Dendritic cell treated with granulocyte-macrophage colony-stimulating factor and Interleukin-4, amounts not matched to agents 40 ng/mL and 50 ng/mL, for 4 days (primary cell): Measurements from ENCODE around the gene MED15.

Experiments
- H3K27ac Mint-ChIP-seq: one replicate; pipeline ENCODE4 v1.8.0; 2022; ENCODE audit warnings: mild to moderate bottlenecking, mixed read lengths
- H3K27me3 Mint-ChIP-seq: one replicate; pipeline ENCODE4 v1.8.0; 2022; ENCODE audit warnings: mild to moderate bottlenecking, mixed read lengths
- H3K36me3 Mint-ChIP-seq: one replicate; pipeline ENCODE4 v1.8.0; 2022; ENCODE audit warnings: low read depth, mixed read lengths
- H3K4me1 Mint-ChIP-seq: one replicate; pipeline ENCODE4 v1.8.0; 2022; ENCODE audit warnings: low read depth, mixed read lengths
- H3K4me3 Mint-ChIP-seq: one replicate; pipeline ENCODE4 v1.8.0; 2022; ENCODE audit warnings: mild to moderate bottlenecking, moderate library complexity, mixed read lengths
- H3K9me3 Mint-ChIP-seq: one replicate; pipeline ENCODE4 v1.8.0; 2022; ENCODE audit warnings: mixed read lengths
- intact Hi-C: fragments of 100-400 bp; cut with micrococcal nuclease; formaldehyde crosslinking; loops from one replicate; pipeline ENCODE4 v1.15.0; 2022

Gene MED15

DNA sequence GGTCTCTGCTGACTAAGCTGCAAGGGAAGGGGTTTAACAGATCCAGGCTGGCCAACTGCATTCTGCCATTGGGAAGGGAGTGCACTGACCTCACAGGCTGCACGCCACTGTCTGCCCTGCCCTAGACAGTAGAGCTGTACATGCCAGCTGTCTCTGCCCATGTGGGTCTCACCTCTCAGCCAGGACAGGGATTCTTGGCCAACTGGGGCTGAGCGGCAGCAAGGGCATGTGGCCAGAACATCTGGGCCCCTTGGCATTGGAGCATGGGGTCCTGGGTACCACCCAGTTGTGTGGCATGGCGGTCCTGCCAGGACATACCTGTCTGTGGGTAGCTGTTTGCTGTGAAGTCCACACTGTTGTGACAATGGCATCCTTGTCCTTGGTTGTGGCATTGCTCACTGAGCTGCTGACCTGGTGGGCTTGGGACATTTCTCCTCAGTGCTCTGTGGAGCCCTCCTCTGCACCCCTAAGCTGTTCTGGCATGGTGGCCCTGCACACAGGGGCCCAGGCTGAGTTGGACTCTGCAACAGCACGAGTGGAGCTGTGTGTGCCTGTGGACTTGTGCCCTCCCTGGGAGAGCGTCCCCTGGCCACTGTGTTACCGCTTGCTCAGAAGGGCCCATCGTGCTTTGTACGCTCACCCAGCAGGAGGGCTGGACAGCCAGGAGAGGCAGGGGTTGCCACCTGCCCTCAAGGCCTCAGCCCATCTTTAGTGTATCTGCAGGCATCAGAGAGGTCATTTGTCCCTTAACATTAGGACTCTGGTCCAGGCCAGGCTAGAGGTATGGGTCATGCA lies 46.7 kb downstream of the MED15 start:
- H3K27me3 Mint-ChIP-seq, result no peaks in the 10 kb centered on the region
- H3K27ac Mint-ChIP-seq, result no peak overlapping the region
- no peak overlapping the region for H3K4me3 Mint-ChIP-seq
- no peaks in the 10 kb centered on the region for H3K9me3 Mint-ChIP-seq
- H3K4me1 Mint-ChIP-seq, result peaks cover 55% of the 10 kb centered on the region
- intact Hi-C loops, result no loop called here
- peaks cover 91% of the 10 kb centered on the region for H3K36me3 Mint-ChIP-seq

DNA sequence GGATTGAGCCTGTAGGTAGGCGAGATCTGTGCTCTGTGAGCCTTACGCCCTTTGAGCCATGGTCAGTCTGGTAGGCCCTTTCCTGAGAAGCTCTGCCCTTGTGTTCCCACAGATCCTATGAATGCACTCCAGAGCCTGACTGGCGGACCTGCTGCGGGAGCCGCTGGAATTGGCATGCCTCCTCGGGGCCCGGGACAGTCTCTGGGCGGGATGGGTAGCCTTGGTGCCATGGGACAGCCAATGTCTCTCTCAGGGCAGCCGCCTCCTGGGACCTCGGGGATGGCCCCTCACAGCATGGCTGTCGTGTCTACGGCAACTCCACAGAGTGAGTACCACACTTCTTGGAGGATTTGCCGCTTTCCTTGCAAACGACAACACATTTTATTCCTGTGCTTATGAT lies 47.4 kb downstream of the MED15 start:
- H3K27ac Mint-ChIP-seq, result no peak overlapping the region
- H3K4me3 Mint-ChIP-seq, result no peak overlapping the region
- H3K36me3 Mint-ChIP-seq, result peaks cover 98% of the 10 kb centered on the region
- intact Hi-C loops, result no loop called here
- H3K4me1 Mint-ChIP-seq, result peaks cover 49% of the 10 kb centered on the region
- H3K9me3 Mint-ChIP-seq, result no peaks in the 10 kb centered on the region
- no peaks in the 10 kb centered on the region for H3K27me3 Mint-ChIP-seq

DNA sequence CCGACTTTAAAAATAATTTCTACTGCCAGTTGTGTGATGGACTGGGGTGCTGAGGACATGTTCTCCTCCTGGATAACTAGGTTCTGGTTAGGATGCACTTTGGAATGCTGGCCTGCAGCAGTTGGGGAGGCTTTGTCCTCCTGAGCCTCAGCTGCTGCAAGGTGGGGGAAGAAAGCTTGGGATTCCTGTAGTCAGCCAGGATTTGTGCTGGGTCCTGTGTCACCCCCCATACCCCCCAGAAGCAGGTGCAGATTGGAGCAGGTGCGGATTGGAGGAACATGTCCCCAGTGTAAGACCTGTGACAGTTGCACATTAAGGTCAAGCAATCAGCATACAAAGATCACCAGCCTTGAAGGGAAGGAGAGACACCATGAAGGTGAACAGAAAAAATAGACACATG lies 51.1 kb downstream of the MED15 start:
- H3K4me3 Mint-ChIP-seq, result no peak overlapping the region
- no peak overlapping the region for H3K27ac Mint-ChIP-seq
- H3K27me3 Mint-ChIP-seq, result no peaks in the 10 kb centered on the region
- intact Hi-C loops, result no loop called here
- peaks cover 97% of the 10 kb centered on the region for H3K36me3 Mint-ChIP-seq
- H3K9me3 Mint-ChIP-seq, result no peaks in the 10 kb centered on the region
- peaks cover 28% of the 10 kb centered on the region for H3K4me1 Mint-ChIP-seq

DNA sequence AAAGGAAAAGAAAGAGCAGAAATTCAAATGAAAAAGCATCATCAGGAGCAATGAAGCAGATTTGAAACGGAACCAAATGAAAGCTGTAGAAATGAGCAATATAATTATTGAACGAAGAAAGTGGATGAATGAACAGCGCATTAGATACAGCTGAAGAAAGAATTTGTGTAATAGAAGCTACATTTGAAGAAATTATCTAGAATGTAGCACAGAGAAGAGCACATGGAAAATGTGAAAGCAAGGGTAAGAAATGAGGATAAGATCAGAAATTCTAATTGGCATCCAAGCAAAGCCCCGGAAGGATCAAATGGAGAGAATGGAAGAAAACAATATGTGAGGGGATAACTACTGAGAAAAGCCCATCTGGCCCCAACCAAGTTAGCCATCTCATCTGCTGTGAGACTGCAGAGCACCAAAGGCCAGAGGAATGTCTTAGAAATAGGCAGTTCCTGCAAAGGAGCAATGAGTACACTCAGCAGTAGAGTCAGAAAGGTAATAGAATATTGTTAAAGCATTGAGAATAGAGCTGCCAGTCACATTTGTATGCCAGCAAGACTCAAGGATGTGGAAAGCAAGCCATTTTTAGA lies 51.9 kb downstream of the MED15 start:
- Mint-ChIP-seq H3K36me3 (peaks cover 94% of the 10 kb centered on the region), H3K27me3 (no peaks in the 10 kb centered on the region), H3K4me1 (peaks cover 28% of the 10 kb centered on the region), H3K9me3 (no peaks in the 10 kb centered on the region), H3K27ac (no peak overlapping the region), H3K4me3 (no peak overlapping the region)
- intact Hi-C loops, result no loop called here

DNA sequence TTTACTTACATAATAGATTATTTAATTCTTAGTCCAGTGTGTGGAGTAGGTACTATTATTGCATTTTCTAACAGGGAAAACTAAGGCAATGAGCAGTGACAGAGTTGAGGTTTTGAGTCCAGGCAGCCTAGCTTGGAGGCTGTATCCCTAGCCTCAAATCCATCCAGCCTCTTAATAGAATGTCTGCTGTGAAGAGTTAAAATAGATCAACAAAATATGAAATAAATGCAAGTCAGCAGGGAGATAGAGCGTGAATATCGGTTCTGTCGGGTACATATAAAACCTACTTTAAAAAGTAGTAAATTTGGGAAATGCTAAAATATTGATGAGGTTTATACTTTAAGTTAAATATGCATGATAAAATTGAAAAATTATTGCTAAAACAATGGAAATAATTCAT lies 53.3 kb downstream of the MED15 start:
- Mint-ChIP-seq H3K4me3 (no peak overlapping the region), H3K9me3 (no peaks in the 10 kb centered on the region), H3K36me3 (peaks cover 94% of the 10 kb centered on the region), H3K4me1 (peaks cover 21% of the 10 kb centered on the region), H3K27me3 (no peaks in the 10 kb centered on the region), H3K27ac (no peak overlapping the region)
- intact Hi-C loops, result loop anchor here (5.0 kb wide), 1 partner anchor 182 kb away; no protein-coding TSS in a partner anchor

DNA sequence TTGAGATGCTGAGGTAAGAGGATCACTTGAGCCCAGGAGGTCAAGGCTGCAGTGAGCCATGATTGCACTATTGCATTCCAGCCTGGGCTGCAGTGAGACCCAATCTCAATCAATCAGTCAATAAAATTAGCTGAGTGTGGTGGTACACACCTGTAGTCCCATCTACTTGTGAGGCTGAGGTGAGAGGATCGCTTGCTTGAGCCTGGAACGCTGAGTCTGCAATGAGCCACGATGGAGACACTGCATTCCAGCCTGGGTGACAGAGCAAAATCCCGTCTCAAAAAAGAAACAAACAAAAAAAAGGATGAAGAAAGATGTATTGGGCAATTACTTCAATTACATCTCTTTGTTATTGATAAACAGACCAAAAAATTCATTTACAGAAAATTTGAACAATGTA lies 54.5 kb downstream of the MED15 start:
- Mint-ChIP-seq H3K4me3 (no peak overlapping the region), H3K27me3 (no peaks in the 10 kb centered on the region), H3K9me3 (no peaks in the 10 kb centered on the region), H3K27ac (no peak overlapping the region), H3K4me1 (peaks cover 10% of the 10 kb centered on the region), H3K36me3 (peaks cover 94% of the 10 kb centered on the region)
- intact Hi-C loops, result loop anchor here (5.0 kb wide), 1 partner anchor 180 kb away; no protein-coding TSS in a partner anchor

DNA sequence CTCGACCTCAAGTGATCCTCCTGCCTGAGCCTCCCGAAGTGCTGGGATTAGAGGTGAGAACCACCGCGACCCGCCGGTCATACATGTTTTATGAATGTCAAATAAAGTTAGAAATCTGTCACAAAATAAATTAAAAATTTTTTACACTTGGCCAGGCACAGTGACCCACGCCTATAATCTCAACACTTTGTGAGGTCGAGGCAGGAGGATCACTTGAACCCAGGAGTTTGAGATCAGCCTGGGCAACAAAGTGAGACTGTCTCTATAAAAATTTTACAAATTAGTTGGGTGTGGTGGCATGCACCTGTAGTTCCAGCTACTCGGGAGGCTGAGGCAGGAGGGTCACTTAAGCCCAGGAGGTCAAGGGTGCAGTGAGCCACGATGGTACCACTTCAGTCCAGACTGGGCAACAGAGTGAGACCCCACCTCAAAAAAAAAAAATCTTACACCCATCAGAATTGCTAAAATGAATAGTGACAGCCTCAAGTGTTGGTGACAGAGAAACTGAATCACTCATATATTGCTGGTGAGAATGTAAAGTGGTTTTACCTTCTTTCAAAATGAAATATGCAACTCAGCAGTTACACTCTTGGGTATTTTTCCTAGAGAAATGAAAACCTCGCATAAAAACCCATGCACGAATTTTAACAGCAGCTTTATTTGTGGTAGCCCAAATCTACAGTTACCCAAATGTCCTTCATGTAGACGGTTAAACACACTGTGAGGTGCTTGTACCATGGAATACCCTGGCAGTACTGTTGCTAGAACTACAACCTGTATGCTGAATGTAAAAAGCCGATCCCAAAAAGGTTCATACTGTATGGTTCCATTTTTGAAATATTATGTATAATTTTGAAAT lies 55.4 kb downstream of the MED15 start:
- Mint-ChIP-seq H3K9me3 (no peaks in the 10 kb centered on the region), H3K27ac (no peak overlapping the region), H3K4me1 (no peaks in the 10 kb centered on the region), H3K4me3 (no peak overlapping the region), H3K27me3 (no peaks in the 10 kb centered on the region), H3K36me3 (peaks cover 94% of the 10 kb centered on the region)
- intact Hi-C loops, result loop anchor here (5.0 kb wide), 1 partner anchor 179 kb away; no protein-coding TSS in a partner anchor

DNA sequence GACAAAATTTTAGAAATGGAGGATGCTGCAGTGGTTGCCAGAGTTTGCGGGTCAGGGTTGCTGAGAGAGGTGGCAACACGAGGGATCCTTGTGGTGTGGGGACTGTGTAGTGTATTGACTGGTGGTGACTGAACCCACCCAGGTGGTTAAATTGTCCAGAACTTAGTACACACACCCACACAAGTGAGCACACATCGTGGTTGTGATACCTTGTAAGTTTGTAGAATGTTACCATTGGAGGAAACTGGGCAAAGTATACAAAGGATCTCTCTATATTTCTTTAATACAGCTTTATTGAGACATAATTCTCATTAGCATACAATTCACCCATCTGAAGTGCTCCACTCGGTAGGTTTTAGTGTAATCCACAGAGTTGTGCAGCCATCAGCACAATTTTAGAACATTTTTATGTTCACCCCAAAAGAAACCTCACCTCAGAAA lies 56.1 kb downstream of the MED15 start:
- H3K36me3 Mint-ChIP-seq, result peaks cover 94% of the 10 kb centered on the region
- H3K27ac Mint-ChIP-seq, result no peak overlapping the region
- no peaks in the 10 kb centered on the region for H3K27me3 Mint-ChIP-seq
- H3K4me3 Mint-ChIP-seq, result no peak overlapping the region
- intact Hi-C loops, result loop anchor here (5.0 kb wide), 1 partner anchor 179 kb away; no protein-coding TSS in a partner anchor
- H3K4me1 Mint-ChIP-seq, result peaks cover 6% of the 10 kb centered on the region
- no peaks in the 10 kb centered on the region for H3K9me3 Mint-ChIP-seq

DNA sequence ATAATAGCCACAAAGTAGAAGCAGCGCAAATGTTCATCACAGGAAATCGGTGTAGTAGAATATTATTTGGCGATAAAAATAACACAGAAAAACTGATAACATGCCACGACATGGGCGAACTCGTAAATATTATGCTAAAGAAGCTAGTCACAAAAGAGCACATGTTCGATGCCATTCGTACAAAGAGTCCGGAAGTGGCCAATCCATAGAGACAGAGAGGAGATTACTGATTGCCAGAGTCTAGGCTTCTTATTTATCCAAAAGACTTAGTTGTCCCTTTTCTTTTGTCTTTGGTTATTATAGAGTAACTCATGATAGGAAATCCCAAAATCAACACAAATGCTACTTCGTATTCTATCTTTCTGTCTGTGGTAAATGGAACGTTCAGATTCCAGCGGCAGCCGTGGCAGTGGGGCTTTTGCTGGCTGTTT lies 56.5 kb downstream of the MED15 start:
- no peaks in the 10 kb centered on the region for H3K9me3 Mint-ChIP-seq
- peaks cover 10% of the 10 kb centered on the region for H3K4me1 Mint-ChIP-seq
- intact Hi-C loops, result loop anchor here (5.0 kb wide), 1 partner anchor 178 kb away; no protein-coding TSS in a partner anchor
- H3K4me3 Mint-ChIP-seq, result no peak overlapping the region
- peaks cover 94% of the 10 kb centered on the region for H3K36me3 Mint-ChIP-seq
- H3K27ac Mint-ChIP-seq, result no peak overlapping the region
- no peaks in the 10 kb centered on the region for H3K27me3 Mint-ChIP-seq

DNA sequence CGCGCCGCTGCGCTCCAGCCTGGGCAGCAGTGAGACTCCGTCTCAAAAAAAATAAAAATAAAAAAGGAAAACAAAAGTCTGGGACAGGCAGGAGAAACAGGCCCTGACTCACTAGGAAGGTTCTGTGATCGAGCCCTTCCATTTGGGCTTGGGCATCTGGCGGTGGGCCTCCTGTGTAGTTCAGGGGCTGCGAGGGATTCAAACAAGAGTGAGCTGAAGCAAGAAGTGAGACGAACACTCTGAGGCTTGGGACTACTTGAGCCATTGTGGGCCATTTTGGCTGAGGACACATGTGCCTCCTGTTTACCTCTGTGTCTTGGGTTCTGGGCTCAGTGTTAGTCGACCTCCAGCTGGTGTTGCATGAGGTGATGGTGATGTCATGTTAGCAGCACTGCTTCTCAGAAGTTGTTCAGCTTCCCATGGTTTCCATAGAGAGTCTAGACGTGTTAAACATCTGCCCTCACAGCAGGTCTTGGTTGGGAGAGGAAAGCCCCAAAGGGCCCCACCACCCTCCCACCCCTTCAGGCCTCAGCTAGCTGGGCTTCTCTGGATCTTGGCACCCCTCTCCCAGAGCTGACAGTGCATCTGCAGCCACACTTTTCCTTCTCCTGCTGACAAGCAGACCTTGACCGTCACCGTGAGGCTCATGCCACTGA lies 57.8 kb downstream of the MED15 start:
- H3K27me3 Mint-ChIP-seq, result no peaks in the 10 kb centered on the region
- H3K27ac Mint-ChIP-seq, result no peak overlapping the region
- H3K4me1 Mint-ChIP-seq, result peaks cover 12% of the 10 kb centered on the region

DNA sequence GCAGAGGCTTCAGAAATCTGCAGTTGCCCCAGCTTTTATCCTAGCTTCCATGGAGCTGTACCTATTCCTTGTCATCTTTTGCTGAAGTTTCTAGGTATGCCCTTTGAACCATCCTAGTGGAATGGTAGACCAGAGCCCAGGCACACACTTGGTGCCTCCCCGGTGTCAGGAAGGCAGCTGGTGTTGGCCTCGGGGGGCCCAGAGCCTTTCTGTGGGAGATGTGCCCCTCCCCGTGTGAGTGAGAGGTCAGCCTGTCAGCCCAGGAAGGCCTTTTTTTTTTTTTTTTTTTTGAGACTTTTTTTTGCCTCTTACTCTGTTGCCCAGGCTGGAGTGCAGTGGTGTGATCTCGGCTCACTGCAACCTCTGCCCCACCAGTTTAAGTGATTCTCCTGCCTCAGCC lies 58.4 kb downstream of the MED15 start:
- H3K27ac Mint-ChIP-seq, result no peak overlapping the region
- H3K27me3 Mint-ChIP-seq, result no peaks in the 10 kb centered on the region
- peaks cover 95% of the 10 kb centered on the region for H3K36me3 Mint-ChIP-seq
- H3K4me1 Mint-ChIP-seq, result peaks cover 12% of the 10 kb centered on the region
- H3K4me3 Mint-ChIP-seq, result no peak overlapping the region
- H3K9me3 Mint-ChIP-seq, result no peaks in the 10 kb centered on the region
- intact Hi-C loops, result no loop called here

More for the DNA sequence above, 57.8 kb downstream of the MED15 start:
- peaks cover 94% of the 10 kb centered on the region for H3K36me3 Mint-ChIP-seq
- intact Hi-C loops, result no loop called here
- no peak overlapping the region for H3K4me3 Mint-ChIP-seq
- no peaks in the 10 kb centered on the region for H3K9me3 Mint-ChIP-seq

DNA sequence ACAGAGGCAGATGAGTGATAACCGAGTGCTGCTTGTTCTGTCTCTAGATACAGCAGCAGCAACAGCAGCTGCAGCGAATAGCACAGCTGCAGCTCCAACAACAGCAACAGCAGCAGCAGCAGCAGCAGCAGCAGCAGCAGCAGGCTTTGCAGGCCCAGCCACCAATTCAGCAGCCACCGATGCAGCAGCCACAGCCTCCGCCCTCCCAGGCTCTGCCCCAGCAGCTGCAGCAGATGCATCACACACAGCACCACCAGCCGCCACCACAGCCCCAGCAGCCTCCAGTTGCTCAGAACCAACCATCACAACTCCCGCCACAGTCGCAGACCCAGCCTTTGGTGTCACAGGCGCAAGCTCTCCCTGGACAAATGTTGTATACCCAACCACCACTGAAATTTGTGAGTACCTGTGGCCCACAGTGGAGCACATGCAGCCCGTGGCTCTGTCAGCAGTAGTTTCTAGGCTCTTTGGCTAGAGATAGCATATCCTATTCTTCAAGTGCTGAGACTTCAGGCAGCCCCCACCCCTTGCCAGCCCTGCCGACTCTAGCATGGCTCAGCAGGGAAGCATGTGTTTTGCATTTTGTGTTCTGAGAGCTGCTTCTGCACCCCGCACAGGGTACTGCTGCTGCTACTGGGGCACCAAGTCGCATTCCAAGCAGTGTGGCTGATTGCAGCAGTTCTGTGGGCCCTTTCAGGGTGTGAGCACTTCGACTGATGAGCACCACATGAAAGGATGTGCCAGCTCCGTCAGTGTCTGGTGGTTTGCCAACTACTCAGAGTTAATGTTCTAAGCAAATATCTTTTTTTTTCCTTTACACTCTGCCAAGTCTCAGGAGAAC lies 59.2 kb downstream of the MED15 start:
- no peaks in the 10 kb centered on the region for H3K27me3 Mint-ChIP-seq
- H3K27ac Mint-ChIP-seq, result no peak overlapping the region
- H3K36me3 Mint-ChIP-seq, result peaks cover 95% of the 10 kb centered on the region
- peaks cover 12% of the 10 kb centered on the region for H3K4me1 Mint-ChIP-seq
- intact Hi-C loops, result no loop called here
- H3K9me3 Mint-ChIP-seq, result no peaks in the 10 kb centered on the region
- H3K4me3 Mint-ChIP-seq, result no peak overlapping the region

DNA sequence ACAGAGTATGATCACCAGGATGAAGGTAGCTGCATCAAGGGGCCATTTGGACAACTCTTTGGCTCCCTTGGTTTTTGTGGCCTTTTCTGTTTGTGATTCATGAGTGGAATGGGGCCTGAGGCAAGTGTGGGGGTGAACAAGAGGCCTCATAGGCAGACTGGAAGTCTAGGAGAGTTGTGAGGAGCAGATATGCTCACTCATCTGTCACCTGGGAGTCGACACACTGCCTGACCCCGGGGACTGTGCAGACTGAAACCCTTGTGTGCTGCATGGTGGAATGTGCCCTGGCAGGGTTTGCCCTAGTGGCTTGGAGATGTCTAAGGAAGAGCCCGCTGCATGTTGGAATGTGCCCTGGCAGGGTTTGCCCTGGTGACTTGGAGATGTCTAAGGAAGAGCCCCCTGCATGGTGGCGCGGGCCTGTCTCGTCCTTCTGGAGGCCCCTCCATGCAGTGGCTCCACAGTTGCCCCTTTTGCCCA lies 60.0 kb downstream of the MED15 start:
- H3K9me3 Mint-ChIP-seq, result no peaks in the 10 kb centered on the region
- H3K27me3 Mint-ChIP-seq, result no peaks in the 10 kb centered on the region
- H3K27ac Mint-ChIP-seq, result no peak overlapping the region
- no peak overlapping the region for H3K4me3 Mint-ChIP-seq
- H3K36me3 Mint-ChIP-seq, result peaks cover 96% of the 10 kb centered on the region
- intact Hi-C loops, result no loop called here
- peaks cover 12% of the 10 kb centered on the region for H3K4me1 Mint-ChIP-seq
